Stimulated activated CD4-positive, alpha-beta T cell treated with anti-CD3 and anti-CD28 coated beads, Interleukin-4, amount 100 ng/mL, for 48 hours (primary cell): ENCODE measurements around the gene ADARB1.

ENCODE experiments used
- DNase-seq, 2 donors: peaks; one replicate each; pipeline ENCODE4 v3.0.0-alpha.2; 2020; ENCODE audit warnings: low read depth in 2 of 2

Gene ADARB1

GRCh38 chr21:45039317-45040156 lies 34.8 kb upstream of the ADARB1 start:
- DNase-seq = no peak

- no peak for DNase-seq
Measured at GRCh38 chr21:45040157-45040711, 34.1 kb upstream of the ADARB1 start.

DNA sequence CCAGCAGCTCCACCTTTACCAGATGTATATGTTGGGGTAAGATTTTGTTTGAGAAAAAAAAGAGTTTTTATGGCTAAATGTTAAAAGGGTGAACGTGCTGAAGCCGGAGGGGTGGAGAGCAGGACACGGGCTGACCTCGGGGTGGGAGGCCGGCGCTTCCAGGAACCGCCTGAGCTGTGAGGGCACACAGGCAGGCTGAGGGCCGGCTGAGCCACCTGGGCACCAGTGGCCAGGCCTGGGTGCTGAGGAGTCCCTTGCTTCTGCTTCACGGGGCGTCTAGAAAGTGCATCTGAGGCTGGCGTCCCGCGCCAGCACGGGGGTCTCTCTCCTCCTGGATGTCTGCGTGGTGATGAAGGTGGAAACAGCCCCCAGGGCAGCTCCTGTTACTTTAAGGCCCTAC lies 33.6 kb upstream of the ADARB1 start:
- DNase-seq = no peak

GRCh38 chr21:45041351-45041805 lies 33.0 kb upstream of the ADARB1 start:
- DNase-seq = no peak

DNA sequence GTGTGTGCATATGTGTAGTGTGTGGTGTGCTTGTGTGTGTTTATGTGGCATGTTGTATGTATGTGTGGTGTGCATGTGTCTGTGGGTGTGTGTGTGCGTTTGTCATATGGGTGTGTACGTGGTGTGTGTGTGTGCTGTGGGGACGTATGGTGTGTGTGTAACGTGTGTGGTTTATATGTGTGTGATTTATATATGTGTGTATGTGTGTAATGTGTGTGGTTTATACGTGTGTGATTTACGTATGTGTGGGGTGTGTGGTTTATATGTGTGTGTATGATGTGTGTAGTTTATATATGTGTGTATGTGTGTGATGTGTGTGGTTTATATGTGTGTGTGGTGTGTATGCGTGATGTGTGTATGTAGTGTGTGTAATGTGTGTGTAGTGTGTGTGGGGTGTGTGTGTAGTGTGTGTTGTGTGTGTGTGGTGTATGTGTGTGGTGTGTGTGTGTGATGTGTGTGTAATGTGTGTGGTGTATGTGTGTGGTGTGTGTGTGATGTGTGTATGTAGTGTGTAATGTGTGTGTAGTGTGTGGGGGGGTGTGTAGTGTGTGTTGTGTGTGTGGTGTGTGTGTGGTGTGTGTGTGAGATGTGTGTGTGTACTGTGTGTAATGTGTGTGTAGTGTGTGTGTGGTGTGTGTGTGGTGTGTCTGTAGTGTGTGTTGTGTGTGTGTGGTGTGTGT lies 32.3 kb upstream of the ADARB1 start:
- DNase-seq = no peak

- DNase-seq = no peak
Measured at GRCh38 chr21:45042664-45043161, 31.7 kb upstream of the ADARB1 start.

DNA sequence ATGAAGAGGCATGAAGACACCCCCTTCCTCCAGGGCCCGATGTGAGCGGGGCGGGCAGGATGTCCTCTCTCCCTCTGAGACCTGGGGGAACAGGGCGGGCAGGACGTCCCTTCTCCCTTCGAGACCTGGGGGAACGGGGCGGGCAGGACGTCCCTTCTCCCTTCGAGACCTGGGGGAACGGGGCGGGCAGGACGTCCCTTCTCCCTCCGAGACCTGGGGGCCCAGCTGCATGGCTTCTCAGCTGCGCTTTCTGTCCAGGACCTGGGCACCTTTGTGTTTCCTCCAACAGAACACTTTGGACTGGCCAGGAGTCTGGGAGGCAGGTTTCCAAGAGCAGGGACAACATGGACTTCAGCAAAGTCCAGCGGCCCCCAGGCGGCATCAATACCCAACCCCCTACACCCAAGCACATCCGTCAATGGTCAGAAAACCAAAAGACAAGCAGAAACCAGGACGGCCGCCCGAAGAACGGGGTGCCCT lies 30.8 kb upstream of the ADARB1 start:
- no peak for DNase-seq

DNA sequence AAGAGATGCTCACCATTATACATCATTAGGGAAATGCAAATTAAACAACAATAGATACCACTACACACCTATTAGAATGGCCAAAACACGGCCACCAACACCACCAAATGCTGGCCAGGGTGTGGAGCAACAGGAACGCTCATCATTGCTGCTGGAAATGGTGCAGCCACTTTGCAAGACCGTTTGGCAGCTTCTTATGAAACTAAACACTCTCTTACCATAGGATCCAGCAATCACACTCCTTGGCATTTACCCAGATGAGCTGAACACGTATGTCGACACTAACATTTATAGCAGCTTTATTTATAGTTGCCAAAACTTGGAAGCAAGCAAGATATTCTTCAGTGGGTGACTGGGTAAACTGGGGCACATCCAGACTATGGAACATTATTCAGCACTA lies 28.9 kb upstream of the ADARB1 start:
- no peak for DNase-seq

GRCh38 chr21:45047257-45047656 lies 27.1 kb upstream of the ADARB1 start:
- no peak for DNase-seq

DNA sequence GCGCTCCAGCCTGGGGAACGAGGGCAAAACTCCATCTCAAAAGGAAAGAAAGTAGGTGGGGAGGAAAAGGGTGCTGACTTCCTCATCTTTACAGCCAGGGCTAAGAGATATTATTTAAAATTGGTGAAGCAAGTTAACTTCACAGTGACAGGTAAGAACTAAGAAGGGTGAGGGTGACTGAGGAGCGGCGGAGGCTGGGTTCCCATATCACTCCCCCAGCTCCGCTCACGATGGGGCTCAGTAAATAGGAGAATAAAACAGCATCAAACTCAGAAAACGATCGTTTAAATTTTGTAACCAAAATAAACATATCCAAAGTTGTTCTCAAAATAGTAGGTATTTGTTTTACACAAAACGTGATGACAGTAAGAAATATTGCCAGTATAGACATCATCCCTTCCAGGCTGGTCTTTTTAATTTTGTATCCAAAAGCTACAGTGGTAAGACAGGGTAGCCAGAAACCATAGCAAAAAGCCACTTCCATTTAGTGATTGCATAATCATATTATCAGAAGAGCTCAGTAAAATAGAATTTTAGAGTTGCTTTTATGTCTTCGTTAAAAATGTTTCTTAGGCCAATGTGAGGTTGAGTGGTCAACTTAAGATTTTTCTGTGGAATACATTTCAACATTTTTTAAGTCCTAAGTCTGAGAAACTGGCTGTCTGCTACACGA lies 26.2 kb upstream of the ADARB1 start:
- no peak for DNase-seq

DNA sequence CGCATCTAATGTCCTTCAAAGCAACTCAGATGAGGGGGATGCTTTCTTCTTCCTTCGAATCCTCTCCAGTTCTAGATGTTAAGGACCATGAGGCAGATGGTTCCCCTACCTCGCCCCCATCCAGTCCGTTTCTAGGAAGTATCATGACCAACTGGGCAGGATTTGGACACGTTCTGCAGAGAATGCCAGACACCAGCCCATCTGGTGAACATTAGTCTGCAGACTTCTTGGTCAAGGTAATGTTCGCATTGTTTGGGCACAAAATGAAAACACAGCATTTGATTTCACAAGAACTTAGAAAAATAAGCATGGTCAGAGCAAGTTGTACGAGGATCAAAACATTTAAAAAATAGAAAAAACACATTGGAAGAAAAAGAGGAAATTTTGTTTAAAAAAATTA lies 25.4 kb upstream of the ADARB1 start:
- DNase-seq = no peak

DNA sequence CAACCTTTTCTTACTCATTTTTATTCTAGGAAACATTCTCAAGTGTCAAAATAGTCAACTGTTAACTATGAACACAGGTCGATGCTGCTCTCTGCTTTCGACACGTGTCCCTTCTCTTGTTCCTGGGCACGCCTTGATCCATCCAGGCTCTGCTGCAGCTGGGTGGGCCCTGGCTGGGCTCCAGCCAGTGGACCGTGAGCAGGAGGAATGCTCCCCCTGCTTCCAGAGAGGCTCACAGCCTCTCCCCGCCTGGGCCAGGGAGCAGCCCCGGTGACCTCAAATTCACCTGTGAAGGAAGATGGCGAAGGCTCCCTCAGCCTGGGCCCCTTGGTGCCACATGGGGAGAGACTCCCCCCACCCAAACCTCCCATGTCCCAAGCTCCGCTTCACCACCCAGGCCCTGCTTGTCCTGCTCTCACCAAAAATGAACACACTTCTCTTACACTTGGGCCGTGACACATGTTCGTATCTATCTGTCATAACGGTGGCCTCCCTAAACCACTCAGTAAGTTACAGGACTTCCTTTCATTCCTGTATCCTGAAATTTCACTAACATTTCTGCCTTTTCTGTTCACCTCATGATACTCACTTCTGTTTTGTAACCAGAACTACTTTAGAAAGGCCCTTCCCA lies 24.6 kb upstream of the ADARB1 start:
- DNase-seq = no peak

- DNase-seq = no peak
Measured at GRCh38 chr21:45050345-45050796, 24.0 kb upstream of the ADARB1 start.

GRCh38 chr21:45050797-45051489 lies 23.4 kb upstream of the ADARB1 start:
- DNase-seq = no peak

- no peak for DNase-seq
Measured at GRCh38 chr21:45051580-45052434, 22.6 kb upstream of the ADARB1 start.

- DNase-seq = no peak
Measured at GRCh38 chr21:45052960-45053359, 21.4 kb upstream of the ADARB1 start.

DNA sequence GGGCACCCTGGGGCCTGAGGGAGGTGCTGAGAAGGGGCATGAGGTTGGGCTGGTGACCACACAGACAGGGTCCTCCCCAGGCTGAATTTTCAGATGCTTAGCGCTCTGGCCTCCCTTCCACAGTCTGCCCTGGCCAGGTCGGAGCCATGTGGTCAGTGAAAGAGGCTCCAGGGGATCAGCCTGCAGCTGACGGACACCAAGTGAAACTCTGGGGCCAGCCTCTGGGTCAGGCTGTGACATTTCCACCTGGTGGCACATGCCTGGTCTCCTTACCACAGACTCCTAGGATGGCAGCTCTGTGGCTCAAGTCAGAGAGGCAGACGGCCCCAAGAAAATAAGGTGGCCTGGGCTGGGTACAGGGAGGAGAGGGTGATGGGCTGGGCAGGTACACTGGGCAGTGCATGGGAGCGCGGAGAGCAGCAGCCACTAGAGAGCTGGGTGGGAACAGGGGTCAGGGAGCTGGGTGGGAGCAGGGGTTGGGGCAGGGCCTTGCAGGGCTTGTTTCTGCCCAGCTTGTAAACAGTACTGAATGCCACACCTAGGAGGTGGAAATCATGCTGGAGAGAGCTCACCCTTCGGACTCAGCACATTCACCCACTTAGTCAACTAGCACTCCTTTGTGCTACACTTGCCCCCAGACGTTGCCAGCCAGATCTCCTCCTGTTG lies 20.7 kb upstream of the ADARB1 start:
- DNase-seq = no peak

- DNase-seq = no peak
Measured at GRCh38 chr21:45054227-45054926, 20.0 kb upstream of the ADARB1 start.
